OCI-LY1 (cell line): ENCODE results near the gene DPF1.
"Not testable (repeated sequence)": the region's sequence is repeated elsewhere in the genome, so short reads cannot be mapped to it uniquely, and the experiment has no call there.

Experiments
- EZH2 ChIP-seq: fragments of 200-600 bp; sonication (generic), shearing (Covaris generic); IDR thresholded peaks from 2 replicates; pipeline ENCODE4 v1.8.0; 2017; ENCODE audit warnings: borderline replicate concordance, mixed run types, mild to moderate bottlenecking, antibody characterized with exemption, low read length, moderate library complexity, mixed read lengths
- TF ChIP-seq, protein P1 (sequence below): fragments of 200-600 bp; sonication (generic), shearing (Covaris generic); IDR thresholded peaks from 2 replicates; pipeline ENCODE4 v1.5.1; 2017; ENCODE audit warnings: mild to moderate bottlenecking, antibody characterized with exemption, low read length, moderate library complexity, mixed read lengths

DNA sequence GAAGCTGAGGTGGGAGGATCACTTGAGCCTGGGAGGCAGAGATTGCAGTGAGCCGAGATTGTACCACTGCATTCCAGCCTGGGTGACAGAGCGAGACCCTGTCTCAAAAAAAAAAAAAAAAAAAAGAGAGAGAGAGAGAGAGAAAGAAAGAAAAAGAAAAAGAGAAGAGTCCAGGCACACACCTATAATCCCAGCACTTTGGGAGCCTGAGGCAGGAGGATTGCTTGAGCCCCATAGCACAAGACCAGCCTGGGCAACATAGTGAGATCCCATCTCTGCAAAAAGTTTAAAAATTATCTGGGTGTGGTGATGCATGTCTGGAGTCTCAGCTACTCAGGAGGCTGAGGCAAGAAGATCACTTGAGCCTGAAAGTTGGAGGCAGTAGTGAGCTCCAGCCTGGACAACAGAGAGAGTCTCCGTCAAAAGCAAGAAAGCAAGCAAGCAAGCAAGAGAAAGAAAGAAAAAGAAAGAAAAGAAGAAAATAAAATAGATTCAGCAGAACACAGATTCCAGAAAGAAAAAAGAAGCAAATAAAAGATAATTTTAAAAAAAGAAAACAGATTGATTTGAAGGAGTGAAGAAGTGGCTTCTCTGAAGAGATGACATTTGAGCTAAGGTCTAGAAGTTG lies 6.6 kb upstream of the DPF1 start:
- TF ChIP-seq, protein P1, sequence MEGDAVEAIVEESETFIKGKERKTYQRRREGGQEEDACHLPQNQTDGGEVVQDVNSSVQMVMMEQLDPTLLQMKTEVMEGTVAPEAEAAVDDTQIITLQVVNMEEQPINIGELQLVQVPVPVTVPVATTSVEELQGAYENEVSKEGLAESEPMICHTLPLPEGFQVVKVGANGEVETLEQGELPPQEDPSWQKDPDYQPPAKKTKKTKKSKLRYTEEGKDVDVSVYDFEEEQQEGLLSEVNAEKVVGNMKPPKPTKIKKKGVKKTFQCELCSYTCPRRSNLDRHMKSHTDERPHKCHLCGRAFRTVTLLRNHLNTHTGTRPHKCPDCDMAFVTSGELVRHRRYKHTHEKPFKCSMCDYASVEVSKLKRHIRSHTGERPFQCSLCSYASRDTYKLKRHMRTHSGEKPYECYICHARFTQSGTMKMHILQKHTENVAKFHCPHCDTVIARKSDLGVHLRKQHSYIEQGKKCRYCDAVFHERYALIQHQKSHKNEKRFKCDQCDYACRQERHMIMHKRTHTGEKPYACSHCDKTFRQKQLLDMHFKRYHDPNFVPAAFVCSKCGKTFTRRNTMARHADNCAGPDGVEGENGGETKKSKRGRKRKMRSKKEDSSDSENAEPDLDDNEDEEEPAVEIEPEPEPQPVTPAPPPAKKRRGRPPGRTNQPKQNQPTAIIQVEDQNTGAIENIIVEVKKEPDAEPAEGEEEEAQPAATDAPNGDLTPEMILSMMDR, result not testable (repeated sequence)
- not testable (repeated sequence) for TF ChIP-seq EZH2
